CD4-positive, alpha-beta T cell treated with Interleukin-17A for 4 hours (primary cell): ENCODE measurements around the gene ZNF627.
"Not testable (repeated sequence)": the region's sequence is repeated elsewhere in the genome, so short reads cannot be mapped to it uniquely, and the experiment has no call there.

ENCODE experiments used
- DNase-seq: peaks from one replicate; pipeline ENCODE4 v3.0.0-alpha.2; 2020; ENCODE audit warnings: mixed read lengths

Gene ZNF627

GRCh38 chr19:11576227-11576626, 21.1 kb upstream of the ZNF627 start:
- no peak for DNase-seq

- peak; percentile 20 for DNase-seq
These were observed 19.6 kb upstream of the ZNF627 start, which contains the start of gene ACP5 for GRCh38 chr19:11577451-11578257. Gene ACP5, minus strand, starts transcription at chr19:11577645. Its CDS starts 328 bp downstream, at chr19:11577317.

GRCh38 chr19:11578258-11579142, 18.8 kb upstream of the ZNF627 start:
- DNase-seq = peak; percentile 62

- DNase-seq = no peak
These were observed 17.2 kb upstream of the ZNF627 start for GRCh38 chr19:11580116-11580515.

GRCh38 chr19:11581740-11582139, 15.5 kb upstream of the ZNF627 start:
- DNase-seq = peak; percentile 48

GRCh38 chr19:11586331-11586730, 11.0 kb upstream of the ZNF627 start:
- no peak for DNase-seq

GRCh38 chr19:11587302-11587974, 9.8 kb upstream of the ZNF627 start:
- DNase-seq = peak; percentile 82

GRCh38 chr19:11587975-11588631, 9.2 kb upstream of the ZNF627 start:
- DNase-seq = no peak

GRCh38 chr19:11594084-11594483, 3.2 kb upstream of the ZNF627 start:
- DNase-seq = no peak

- no peak for DNase-seq
These were observed 1.1 kb upstream of the ZNF627 start for GRCh38 chr19:11596156-11596555.

GRCh38 chr19:11598103-11598483, 810 bp downstream of the ZNF627 start:
- no peak for DNase-seq

GRCh38 chr19:11598746-11599145, 1.5 kb downstream of the ZNF627 start:
- no peak for DNase-seq

GRCh38 chr19:11599704-11600103, 2.4 kb downstream of the ZNF627 start:
- not testable (repeated sequence) for DNase-seq

- DNase-seq = no peak
These were observed 9.2 kb downstream of the ZNF627 start for GRCh38 chr19:11606484-11606883.

- no peak for DNase-seq
These were observed 14.4 kb downstream of the ZNF627 start for GRCh38 chr19:11611730-11612129.

- no peak for DNase-seq
These were observed 15.7 kb downstream of the ZNF627 start for GRCh38 chr19:11612816-11613511.

GRCh38 chr19:11617180-11618062, 20.1 kb downstream of the ZNF627 start:
- no peak for DNase-seq

- DNase-seq = no peak
These were observed 23.3 kb downstream of the ZNF627 start for GRCh38 chr19:11620553-11620952.

GRCh38 chr19:11622401-11622800, 25.1 kb downstream of the ZNF627 start:
- DNase-seq = not testable (repeated sequence)

- DNase-seq = no peak
These were observed 26.8 kb downstream of the ZNF627 start for GRCh38 chr19:11624069-11624463.

- no peak for DNase-seq
These were observed 29.0 kb downstream of the ZNF627 start for GRCh38 chr19:11626252-11626651.
